ENCODE measurements around the gene FICD. TPM values are rescaled to one million over a fixed set of nuclear protein-coding genes. Genes with fewer than 3 reads are reported as not detected.
A peak's percentile ranks its signal among the peaks of the same experiment; 100 is the strongest.

FICD gene
- total RNA-seq, 1 donor, result 9.9 TPM

DNA sequence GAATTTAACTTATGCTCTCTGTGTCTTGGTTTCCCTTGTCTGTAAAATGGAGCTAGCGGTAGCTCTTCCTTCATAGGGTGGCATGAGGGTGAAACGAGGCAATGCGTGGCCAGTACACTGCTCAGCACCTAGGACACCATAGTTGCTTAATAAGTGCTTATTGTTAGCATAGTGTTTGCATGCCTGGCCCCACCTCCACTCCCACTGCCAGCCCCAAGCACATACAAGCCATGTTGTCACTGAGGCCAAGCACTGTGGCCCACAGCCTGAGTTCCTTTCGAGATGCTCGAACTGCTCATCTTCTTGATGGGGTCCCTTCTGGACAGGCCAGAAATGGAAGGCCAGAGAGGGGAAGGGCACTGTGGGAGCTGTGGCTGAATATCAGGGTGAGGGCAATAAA lies 839 bp downstream of the FICD start:
- TF ChIP-seq, protein P1, sequence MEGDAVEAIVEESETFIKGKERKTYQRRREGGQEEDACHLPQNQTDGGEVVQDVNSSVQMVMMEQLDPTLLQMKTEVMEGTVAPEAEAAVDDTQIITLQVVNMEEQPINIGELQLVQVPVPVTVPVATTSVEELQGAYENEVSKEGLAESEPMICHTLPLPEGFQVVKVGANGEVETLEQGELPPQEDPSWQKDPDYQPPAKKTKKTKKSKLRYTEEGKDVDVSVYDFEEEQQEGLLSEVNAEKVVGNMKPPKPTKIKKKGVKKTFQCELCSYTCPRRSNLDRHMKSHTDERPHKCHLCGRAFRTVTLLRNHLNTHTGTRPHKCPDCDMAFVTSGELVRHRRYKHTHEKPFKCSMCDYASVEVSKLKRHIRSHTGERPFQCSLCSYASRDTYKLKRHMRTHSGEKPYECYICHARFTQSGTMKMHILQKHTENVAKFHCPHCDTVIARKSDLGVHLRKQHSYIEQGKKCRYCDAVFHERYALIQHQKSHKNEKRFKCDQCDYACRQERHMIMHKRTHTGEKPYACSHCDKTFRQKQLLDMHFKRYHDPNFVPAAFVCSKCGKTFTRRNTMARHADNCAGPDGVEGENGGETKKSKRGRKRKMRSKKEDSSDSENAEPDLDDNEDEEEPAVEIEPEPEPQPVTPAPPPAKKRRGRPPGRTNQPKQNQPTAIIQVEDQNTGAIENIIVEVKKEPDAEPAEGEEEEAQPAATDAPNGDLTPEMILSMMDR (IDR thresholded peaks at IDR 0.05; ENCODE audit: insufficient read depth, low read depth, low read length), result no peak
- H3K4me3 ChIP-seq (ENCODE audit: low read depth, low read length), result peak overlapping the region; percentile 95
- DNase-seq (ENCODE audit: low read depth), result no peak

DNA sequence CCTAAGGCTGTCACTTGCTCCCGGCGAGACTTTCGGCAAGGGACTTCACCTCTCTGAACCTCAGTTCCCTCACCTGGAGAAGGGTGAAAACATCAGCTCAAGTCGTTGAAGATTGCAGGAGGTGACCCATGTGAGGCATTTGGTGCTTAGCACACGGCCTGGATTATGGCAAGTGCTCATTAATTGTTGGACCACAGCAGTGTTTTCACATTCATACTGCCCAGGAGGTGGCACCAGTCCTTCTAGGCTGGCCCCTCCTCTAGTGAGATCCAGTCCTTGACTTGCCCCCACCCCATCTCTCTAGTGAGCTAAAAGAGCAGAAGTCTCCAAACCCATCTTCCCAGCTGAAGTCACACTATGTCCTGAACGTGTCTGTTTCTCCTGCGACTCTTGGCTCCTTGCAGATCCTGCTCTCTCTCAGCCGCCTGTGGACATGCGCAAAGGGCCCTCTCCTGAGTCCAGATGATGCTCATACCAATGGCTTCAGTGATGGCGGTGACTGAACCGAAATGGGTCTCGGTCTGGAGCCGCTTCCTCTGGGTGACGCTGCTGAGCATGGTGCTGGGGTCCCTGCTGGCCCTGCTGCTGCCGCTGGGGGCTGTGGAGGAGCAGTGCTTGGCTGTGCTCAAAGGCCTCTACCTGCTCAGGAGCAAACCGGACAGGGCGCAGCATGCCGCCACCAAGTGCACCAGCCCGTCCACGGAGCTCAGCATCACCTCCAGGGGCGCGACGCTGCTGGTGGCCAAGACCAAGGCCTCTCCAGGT lies 1.6 kb downstream of the FICD start:
- TF ChIP-seq, protein P1 (IDR thresholded peaks at IDR 0.05; ENCODE audit: insufficient read depth, low read depth, low read length), result no peak
- no peak for DNase-seq (ENCODE audit: low read depth)
- no peak overlapping the region for H3K4me3 ChIP-seq (ENCODE audit: low read depth, low read length)

DNA sequence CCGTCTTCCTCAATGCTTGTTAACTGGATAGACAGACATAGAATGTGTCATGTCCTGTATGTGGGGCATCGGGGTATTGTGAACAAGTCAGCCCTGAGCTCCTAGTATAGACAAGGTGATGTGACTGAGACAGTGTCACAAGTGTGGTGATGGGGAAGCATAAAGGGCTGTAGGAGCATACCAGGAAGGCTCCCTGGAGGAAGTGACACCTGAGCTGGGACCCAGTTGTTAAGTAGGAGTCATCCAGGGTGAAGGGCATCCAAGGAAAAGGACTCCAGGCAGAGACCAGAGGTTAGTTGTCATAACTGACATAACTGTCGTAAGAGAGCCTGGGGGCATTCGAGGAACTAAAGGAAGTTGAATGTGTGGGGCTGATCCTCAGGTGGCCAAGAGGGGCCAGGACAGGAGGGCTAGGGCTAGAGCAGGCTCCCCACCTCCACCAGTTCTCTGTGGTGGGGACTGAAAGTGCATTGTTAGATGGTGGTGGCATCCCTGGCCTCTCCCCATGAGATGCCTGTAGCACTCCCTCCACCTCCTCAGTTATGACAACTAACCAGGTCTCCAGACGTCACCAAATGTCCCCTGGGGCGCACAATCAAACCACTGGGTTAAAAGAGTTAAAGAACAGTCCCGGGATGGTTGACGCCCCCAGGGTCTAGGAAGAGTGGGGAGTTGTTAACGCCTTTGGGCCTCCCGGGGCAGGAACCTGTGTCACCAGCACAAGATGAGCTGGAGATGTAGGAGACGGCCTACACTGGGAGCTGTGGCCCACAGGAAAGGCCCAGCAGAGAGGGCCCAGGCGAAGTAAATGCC lies 2.4 kb downstream of the FICD start:
- TF ChIP-seq, protein P1 (IDR thresholded peaks at IDR 0.05; ENCODE audit: insufficient read depth, low read depth, low read length), result no peak
- no peak for DNase-seq (ENCODE audit: low read depth)
- no peak overlapping the region for H3K4me3 ChIP-seq (ENCODE audit: low read depth, low read length)

DNA sequence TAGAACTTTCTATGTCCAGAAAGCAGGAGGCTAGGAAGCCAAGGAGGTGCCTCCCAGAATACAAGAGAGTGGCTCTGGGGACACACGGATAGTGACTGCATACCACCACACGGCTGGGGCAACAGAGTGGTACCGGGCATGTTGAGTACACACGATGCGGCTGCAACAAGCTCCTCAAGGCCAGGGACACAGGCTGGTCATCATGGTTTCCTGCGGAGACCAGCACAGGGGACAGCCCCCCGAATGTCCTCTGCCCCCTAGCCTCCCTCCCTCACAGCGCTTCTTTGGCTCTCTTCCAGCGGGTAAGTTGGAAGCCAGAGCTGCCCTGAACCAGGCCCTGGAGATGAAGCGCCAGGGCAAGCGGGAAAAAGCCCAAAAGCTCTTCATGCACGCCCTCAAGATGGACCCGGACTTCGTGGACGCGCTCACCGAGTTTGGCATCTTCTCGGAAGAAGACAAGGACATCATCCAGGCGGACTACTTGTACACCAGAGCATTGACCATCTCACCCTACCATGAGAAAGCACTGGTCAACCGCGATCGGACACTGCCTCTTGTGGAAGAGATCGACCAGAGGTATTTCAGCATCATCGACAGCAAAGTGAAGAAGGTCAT lies 3.1 kb downstream of the FICD start:
- no peak overlapping the region for H3K4me3 ChIP-seq (ENCODE audit: low read depth, low read length)
- DNase-seq (ENCODE audit: low read depth), result no peak
- TF ChIP-seq, protein P1 (IDR thresholded peaks at IDR 0.05; ENCODE audit: insufficient read depth, low read depth, low read length), result no peak

DNA sequence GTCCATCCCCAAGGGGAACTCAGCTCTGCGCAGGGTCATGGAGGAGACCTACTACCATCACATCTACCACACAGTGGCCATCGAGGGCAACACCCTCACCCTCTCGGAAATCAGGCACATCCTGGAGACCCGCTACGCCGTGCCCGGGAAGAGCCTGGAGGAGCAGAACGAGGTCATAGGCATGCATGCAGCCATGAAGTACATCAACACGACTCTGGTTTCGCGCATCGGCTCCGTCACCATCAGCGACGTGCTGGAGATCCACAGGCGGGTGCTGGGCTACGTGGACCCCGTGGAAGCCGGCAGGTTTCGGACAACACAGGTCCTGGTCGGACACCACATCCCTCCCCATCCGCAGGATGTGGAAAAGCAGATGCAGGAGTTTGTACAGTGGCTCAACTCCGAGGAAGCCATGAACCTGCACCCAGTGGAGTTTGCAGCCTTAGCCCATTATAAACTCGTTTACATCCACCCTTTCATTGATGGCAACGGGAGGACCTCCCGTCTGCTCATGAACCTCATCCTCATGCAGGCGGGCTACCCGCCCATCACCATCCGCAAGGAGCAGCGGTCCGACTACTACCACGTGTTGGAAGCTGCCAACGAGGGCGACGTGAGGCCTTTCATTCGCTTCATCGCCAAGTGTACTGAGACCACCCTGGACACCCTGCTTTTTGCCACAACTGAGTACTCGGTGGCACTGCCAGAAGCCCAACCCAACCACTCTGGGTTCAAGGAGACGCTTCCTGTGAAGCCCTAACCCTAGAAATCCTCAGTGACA lies 3.8 kb downstream of the FICD start:
- TF ChIP-seq, protein P1 (IDR thresholded peaks at IDR 0.05; ENCODE audit: insufficient read depth, low read depth, low read length), result no peak
- DNase-seq (ENCODE audit: low read depth), result no peak
- H3K4me3 ChIP-seq (ENCODE audit: low read depth, low read length), result no peak overlapping the region

DNA sequence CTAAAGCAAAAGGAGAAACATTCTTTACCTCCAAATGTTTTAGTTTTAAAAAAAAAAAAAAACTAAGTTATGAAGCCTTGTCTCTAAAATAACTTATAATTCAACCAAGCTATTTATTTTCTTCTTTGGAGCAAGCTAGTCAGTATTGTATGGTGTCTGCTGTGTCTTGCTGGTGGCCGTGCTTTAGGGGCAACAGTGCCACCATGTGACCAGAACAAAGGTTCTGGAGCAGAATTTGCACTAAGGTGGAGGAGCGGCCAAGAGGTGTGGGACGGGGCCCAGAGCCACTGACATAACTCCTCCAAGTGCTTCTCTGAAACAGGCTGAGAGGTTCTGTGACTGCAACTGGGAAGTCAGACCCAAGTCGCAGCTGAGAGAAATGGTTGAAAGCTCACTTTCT lies 4.5 kb downstream of the FICD start:
- TF ChIP-seq, protein P1 (IDR thresholded peaks at IDR 0.05; ENCODE audit: insufficient read depth, low read depth, low read length), result no peak
- H3K4me3 ChIP-seq (ENCODE audit: low read depth, low read length), result no peak overlapping the region
- no peak for DNase-seq (ENCODE audit: low read depth)

Measured in fibroblast of villous mesenchyme (primary cell).